WTC11 (cell line): Measurements from ENCODE around the gene DAAM2. TPM values are rescaled to one million over a fixed set of nuclear protein-coding genes. Genes with fewer than 3 reads are reported as not detected.

Experiments used
- ATAC-seq: fragments of 200-7000 bp; cut with Tn5 transposase; 2 replicates; pipeline ENCODE4 v1.10.0; 2021; ENCODE audit warnings: mild to moderate bottlenecking, moderate library complexity
- CTCF ChIA-PET: fragments of 300-600 bp; sonication (Branson Sonifier 250); formaldehyde crosslinking; loops from one replicate; lab custom pipeline; 2021; ENCODE audit warnings: antibody characterized with exemption; lab: Charles Lee
- POLR2A ChIA-PET: fragments of 350-600 bp; sonication (Branson Sonifier 250); formaldehyde crosslinking; loops from one replicate; lab custom pipeline; 2021; ENCODE audit warnings: antibody characterized with exemption; lab: Charles Lee
- DNase-seq: peaks from one replicate; pipeline ENCODE4 v3.0.0; 2021; ENCODE audit warnings: low spot score
- H3K27ac Mint-ChIP-seq: 2 replicates; pipeline ENCODE4 v1.8.0; 2021; ENCODE audit warnings: mixed read lengths
- H3K27me3 Mint-ChIP-seq: 2 replicates; pipeline ENCODE4 v1.8.0; 2021; ENCODE audit warnings: low read depth, mild to moderate bottlenecking, moderate library complexity, mixed read lengths
- H3K36me3 Mint-ChIP-seq: 2 replicates; pipeline ENCODE4 v1.8.0; 2021; ENCODE audit warnings: mixed read lengths
- H3K4me1 Mint-ChIP-seq: 2 replicates; pipeline ENCODE4 v1.8.0; 2022; ENCODE audit warnings: mixed read lengths
- H3K4me3 Mint-ChIP-seq: 2 replicates; pipeline ENCODE4 v1.8.0; 2021; ENCODE audit warnings: mild to moderate bottlenecking, moderate library complexity, mixed read lengths
- H3K9me3 Mint-ChIP-seq: 2 replicates; pipeline ENCODE4 v1.8.0; 2021; ENCODE audit warnings: mixed read lengths
- ATF3 ChIP-seq: sonication (generic); formaldehyde crosslinking; conservative IDR thresholded peaks from 2 replicates; pipeline ENCODE4 v1.8.1; 2022; ENCODE audit warnings: mild to moderate bottlenecking, missing genetic modification reagents
- CDX4 ChIP-seq: fragments of 250-450 bp; sonication (Bioruptor Pico); IDR thresholded peaks from 2 replicates; pipeline ENCODE4 v1.9.0; 2021; ENCODE audit warnings: moderate library complexity, mild to moderate bottlenecking, inconsistent platforms, borderline replicate concordance
- FOXP1 ChIP-seq: sonication (generic); formaldehyde crosslinking; IDR thresholded peaks from 2 replicates; pipeline ENCODE4 v1.8.0; 2022; ENCODE audit warnings: missing genetic modification reagents, mild to moderate bottlenecking, moderate library complexity, borderline replicate concordance
- IRF1 ChIP-seq: sonication (generic); formaldehyde crosslinking; IDR thresholded peaks from 2 replicates; pipeline ENCODE4 v1.8.0; 2023; ENCODE audit warnings: missing genetic modification reagents
- IRF2 ChIP-seq: sonication (generic); formaldehyde crosslinking; IDR thresholded peaks from 2 replicates; pipeline ENCODE4 v1.8.0; 2022; ENCODE audit warnings: low read depth, missing genetic modification reagents, borderline replicate concordance
- MAX ChIP-seq: sonication (generic); formaldehyde crosslinking; IDR thresholded peaks from 2 replicates; pipeline ENCODE4 v1.8.0; 2022; ENCODE audit warnings: mild to moderate bottlenecking, missing genetic modification reagents
- NFATC4 ChIP-seq: fragments of 250-450 bp; sonication (Bioruptor Pico); IDR thresholded peaks from 2 replicates; pipeline ENCODE4 v1.9.0; 2021; ENCODE audit warnings: mild to moderate bottlenecking
- NR1H2 ChIP-seq: sonication (generic); formaldehyde crosslinking; IDR thresholded peaks from 2 replicates; pipeline ENCODE4 v1.9.0; 2021; ENCODE audit warnings: mild to moderate bottlenecking, moderate library complexity, missing genetic modification reagents
- NR3C1 ChIP-seq: sonication (generic); formaldehyde crosslinking; conservative IDR thresholded peaks from 2 replicates; pipeline ENCODE4 v1.8.1; 2023; ENCODE audit warnings: low read depth, mild to moderate bottlenecking, missing genetic modification reagents
- SMAD3 ChIP-seq: sonication (generic); formaldehyde crosslinking; IDR thresholded peaks from 2 replicates; pipeline ENCODE4 v1.8.0; 2022; ENCODE audit warnings: missing genetic modification reagents, mild to moderate bottlenecking, borderline replicate concordance
- SMAD4 ChIP-seq: sonication (generic); formaldehyde crosslinking; IDR thresholded peaks from 2 replicates; pipeline ENCODE4 v1.8.0; 2022; ENCODE audit warnings: mild to moderate bottlenecking, missing genetic modification reagents
- TEAD1 ChIP-seq: sonication (generic); formaldehyde crosslinking; IDR thresholded peaks from 2 replicates; pipeline ENCODE4 v1.8.0; 2022; ENCODE audit warnings: mild to moderate bottlenecking, missing genetic modification reagents
- USF1 ChIP-seq: sonication (generic); formaldehyde crosslinking; IDR thresholded peaks from 2 replicates; pipeline ENCODE4 v1.8.0; 2022; ENCODE audit warnings: mild to moderate bottlenecking, missing genetic modification reagents
- ZBTB21 ChIP-seq: sonication (generic); formaldehyde crosslinking; IDR thresholded peaks from 2 replicates; pipeline ENCODE4 v1.8.1; 2023; ENCODE audit warnings: mild to moderate bottlenecking, missing genetic modification reagents, borderline replicate concordance
- ZNF121 ChIP-seq: sonication (generic); formaldehyde crosslinking; IDR thresholded peaks from 2 replicates; pipeline ENCODE4 v1.8.0; 2023; ENCODE audit warnings: missing genetic modification reagents
- ZNF512 ChIP-seq: sonication (generic); formaldehyde crosslinking; IDR thresholded peaks from 2 replicates; pipeline ENCODE4 v1.8.1; 2022; ENCODE audit warnings: missing genetic modification reagents, borderline replicate concordance
- ZNF532 ChIP-seq: fragments of 250-450 bp; sonication (Bioruptor Pico); IDR thresholded peaks from 2 replicates; pipeline ENCODE4 v1.9.0; 2021; ENCODE audit warnings: mild to moderate bottlenecking, borderline replicate concordance
- total RNA-seq: library from RNA; stranded (reverse); gene quantifications from 3 replicates; pipeline ENCODE4 v1.2.3, GENCODE V29; 2021

DAAM2 gene
- total RNA-seq, 1 experiment from 2014 or later: 2.0 TPM

- DNase-seq (no peak), ATAC-seq (no peak)
- no peak for TF ChIP-seq NR1H2
- TF ChIP-seq CDX4: no peak
- TF ChIP-seq ZNF121 (CRISPR knock-in tag): 0 out of 2 replicates have a peak, but pooled peaks have one; percentile 28
- no peak for TF ChIP-seq TEAD1
- ChIA-PET POLR2A (no interaction called here), CTCF (interaction anchor here (0.7 kb wide), 1 partner anchor 568 kb away, joined by 5 read pairs; no protein-coding TSS in a partner anchor)
- Mint-ChIP-seq H3K27ac (no peak overlapping the region), H3K36me3 (peaks cover 37% of the 10 kb centered on the region), H3K4me3 (no peak overlapping the region), H3K27me3 (peaks cover 4% of the 10 kb centered on the region; the same call in 1 of the 2 replicates), H3K4me1 (peaks cover 33% of the 10 kb centered on the region), H3K9me3 (peaks cover 8% of the 10 kb centered on the region)
These were observed 137.7 kb downstream of the DAAM2 start for GRCh38 chr6:39929733-39930461.

- TF ChIP-seq FOXP1 (no peak), CDX4 (no peak), USF1 (CRISPR knock-in tag) (no peak)
- TF ChIP-seq, all 79 proteins: peak for 0
- ChIA-PET CTCF (no interaction called here), POLR2A (no interaction called here)
- DNase-seq (no peak), ATAC-seq (no peak)
- Mint-ChIP-seq H3K27me3 (peaks cover 10% of the 10 kb centered on the region), H3K9me3 (peaks cover 8% of the 10 kb centered on the region), H3K4me3 (no peak overlapping the region), H3K36me3 (peaks cover 31% of the 10 kb centered on the region), H3K4me1 (peaks cover 33% of the 10 kb centered on the region), H3K27ac (no peak overlapping the region)
These were observed 138.4 kb downstream of the DAAM2 start for GRCh38 chr6:39930540-39930939.

GRCh38 chr6:39931607-39932006 lies 139.4 kb downstream of the DAAM2 start:
- CTCF ChIA-PET: no interaction called here

More at GRCh38 chr6:39931607-39932006, 139.4 kb downstream of the DAAM2 start:
- TF ChIP-seq IRF1 (CRISPR knock-in tag) (no peak), NFATC4 (CRISPR knock-in tag) (no peak), ZNF512 (no peak), MAX (CRISPR knock-in tag) (no peak), TEAD1 (no peak), SMAD4 (no peak), ATF3 (CRISPR knock-in tag) (no peak), ZNF532 (CRISPR knock-in tag) (no peak), IRF2 (no peak), NR3C1 (CRISPR knock-in tag) (no peak), SMAD3 (CRISPR knock-in tag) (no peak), ZBTB21 (no peak)
- 0 out of 2 replicates have a peak, but pooled peaks cover 4% of the 10 kb centered on the region for H3K9me3 Mint-ChIP-seq
- POLR2A ChIA-PET: no interaction called here
- H3K4me1 Mint-ChIP-seq: peaks cover 33% of the 10 kb centered on the region
- ATAC-seq: no peak
- DNase-seq: no peak
- H3K36me3 Mint-ChIP-seq: peaks cover 21% of the 10 kb centered on the region
- peaks cover 17% of the 10 kb centered on the region for H3K27me3 Mint-ChIP-seq
- no peak overlapping the region for H3K4me3 Mint-ChIP-seq
- no peak overlapping the region for H3K27ac Mint-ChIP-seq
